Stimulated activated CD4-positive, alpha-beta T cell treated with anti-CD3 and anti-CD28 coated beads, Interleukin-12 subunit alpha, Interleukin-12 subunit beta, amount 100 ng/mL, for 24 hours (primary cell): ENCODE measurements around the gene RDX.

ENCODE experiments used
- DNase-seq, 2 experiments: peaks; one replicate each; pipeline ENCODE4 v3.0.0-alpha.2; 2020; ENCODE audit warnings: low read depth in 2 of 2

Gene RDX

DNA sequence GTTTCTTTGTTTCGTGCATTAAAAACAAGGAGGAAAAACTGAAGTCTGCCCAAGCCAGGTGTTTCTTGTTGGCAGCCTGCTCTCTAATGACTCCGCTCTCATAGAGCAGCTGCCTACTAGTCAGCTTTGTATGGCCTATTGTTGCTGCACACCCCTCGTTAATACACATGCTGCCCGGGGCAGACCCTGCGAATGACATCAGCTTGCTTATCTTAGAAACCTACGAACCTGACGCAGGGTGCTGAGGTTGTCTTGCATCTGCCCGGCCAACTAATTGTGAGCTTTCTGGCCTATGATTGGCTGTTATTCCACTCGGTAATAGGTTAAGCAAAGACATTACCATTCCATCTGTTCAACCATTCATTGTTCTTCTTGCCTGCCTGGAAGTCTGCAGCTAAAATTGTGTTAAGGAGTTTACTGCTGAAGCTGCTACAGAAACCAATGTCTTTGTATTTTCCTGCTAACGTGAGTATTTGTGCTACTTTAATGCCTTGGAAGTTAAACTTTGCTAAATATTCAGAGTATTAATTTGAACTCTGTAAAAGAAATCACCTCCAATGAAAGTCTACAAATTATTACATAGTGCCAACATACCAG lies 165.7 kb downstream of the RDX start:
- no peak for DNase-seq

GRCh38 chr11:110128161-110128560 lies 168.3 kb downstream of the RDX start:
- no peak for DNase-seq

DNA sequence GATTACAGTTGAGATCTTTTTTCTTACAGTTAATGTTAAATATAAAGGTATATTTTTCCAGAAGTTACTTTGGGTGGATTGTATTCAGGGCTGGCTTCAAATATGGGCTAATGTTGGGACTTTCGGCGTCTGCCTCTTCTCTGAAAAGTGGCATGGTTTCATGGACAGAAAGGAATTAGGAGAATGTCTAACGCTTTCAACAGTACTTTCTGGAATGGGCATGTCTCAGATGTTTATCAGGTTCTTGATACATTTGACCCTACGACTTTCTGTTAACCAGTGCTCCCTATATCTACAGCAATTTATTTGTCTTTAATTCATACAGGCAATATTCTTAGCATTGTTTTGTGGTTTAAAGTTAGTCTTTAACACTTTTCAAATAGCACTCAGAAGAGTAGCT lies 169.5 kb downstream of the RDX start:
- DNase-seq, result no peak

- no peak for DNase-seq
Observed at GRCh38 chr11:110125632-110126031, 170.8 kb downstream of the RDX start.
